A549 (cell line): ENCODE measurements around the gene KRTAP12-1. TPM values are rescaled to one million over a fixed set of nuclear protein-coding genes. Genes with fewer than 3 reads are reported as not detected.

Experiments used
- ATAC-seq, 2 experiments: fragments of 200-7000 bp in 1 of 2; fragments of >200 bp in 1 of 2; cut with Nextera tagmentation in 1 of 2; cut with Tn5 transposase in 1 of 2; 3 replicates each; pipeline versions ENCODE4 v1.8.0 to v1.9.1; 2018 to 2020; ENCODE audit warnings: mild to moderate bottlenecking in 1 of 2, moderate library complexity in 1 of 2
- CTCF ChIA-PET: fragments of 300-600 bp; sonication (Branson Sonifier 250); formaldehyde crosslinking; extraction: SDS; loops from one replicate; lab custom pipeline; 2021; ENCODE audit warnings: antibody characterized with exemption, inconsistent platforms; lab: Yijun Ruan, JAX
- POLR2A ChIA-PET: fragments of 350-600 bp; formaldehyde crosslinking; extraction: SDS; loops from one replicate; lab custom pipeline; 2021; ENCODE audit warnings: antibody characterized with exemption, inconsistent platforms; lab: Yijun Ruan, JAX
- DNase-seq, 2 experiments: peaks; one replicate each; pipeline versions ENCODE4 v3.0.0 to v3.0.0-alpha.2; 2011 to 2016; ENCODE audit warnings: low read depth in 1 of 2, low spot score in 1 of 2
- FAIRE-seq: peaks from 2 replicates; lab custom pipeline; 2011; peaks lifted over from hg19 to GRCh38; lab: Jason Lieb, UNC
- H3K27ac ChIP-seq, 2 experiments: fragments of >200 bp; sonication (Bioruptor Twin); formaldehyde crosslinking; 3 replicates each; pipeline ENCODE4 v1.5.1; 2016 to 2017
- H3K4me1 ChIP-seq: fragments of >200 bp; sonication (Bioruptor Twin); formaldehyde crosslinking; 3 replicates; pipeline ENCODE4 v1.6.1; 2016
- H3K4me2 ChIP-seq: fragments of >200 bp; sonication (Bioruptor Twin); formaldehyde crosslinking; 3 replicates; pipeline ENCODE4 v1.6.1; 2016
- H3K4me3 ChIP-seq: fragments of >200 bp; sonication (Bioruptor Twin); formaldehyde crosslinking; 3 replicates; pipeline ENCODE4 v1.5.1; 2016
- H3K9me3 ChIP-seq: fragments of >200 bp; sonication (Bioruptor Twin); formaldehyde crosslinking; 3 replicates; pipeline ENCODE4 v1.6.1; 2016
- BHLHE40 ChIP-seq: IDR thresholded peaks from 2 replicates; pipeline ENCODE4 v1.6.1; 2012; ENCODE audit warnings: low read depth, low read length, inconsistent platforms
- CBX2 ChIP-seq: fragments of 200-600 bp; sonication (generic); IDR thresholded peaks from 2 replicates; pipeline ENCODE4 v1.6.1; 2016; ENCODE audit warnings: low read depth, mild to moderate bottlenecking, borderline replicate concordance
- CBX8 ChIP-seq: fragments of 200-600 bp; sonication (generic); IDR thresholded peaks from 2 replicates; pipeline ENCODE4 v1.6.1; 2016
- EHF ChIP-seq: fragments of 250-450 bp; sonication (Bioruptor Pico); IDR thresholded peaks from 2 replicates; pipeline ENCODE4 v1.5.0; 2020; ENCODE audit warnings: mild to moderate bottlenecking
- ESRRA ChIP-seq: fragments of 150-350 bp; IDR thresholded peaks from 2 replicates; pipeline ENCODE4 v1.6.1; 2014; ENCODE audit warnings: mild to moderate bottlenecking, low read length, borderline replicate concordance
- FOSL2 ChIP-seq, 2 experiments: fragments of 450-650 bp in 1 of 2; fragments of >200 bp in 1 of 2; sonication (Bioruptor Twin) in 1 of 2; formaldehyde crosslinking; IDR thresholded peaks; 2 replicates each; pipeline versions ENCODE4 v1.5.0 to v1.6.1; 2016 to 2020; ENCODE audit warnings: mild to moderate bottlenecking in 1 of 2, moderate library complexity in 1 of 2
- FOXS1 ChIP-seq: fragments of 250-450 bp; sonication (Bioruptor Pico); IDR thresholded peaks from 2 replicates; pipeline ENCODE4 v1.5.0; 2020; ENCODE audit warnings: mild to moderate bottlenecking, moderate library complexity
- GATA3 ChIP-seq: IDR thresholded peaks from 2 replicates; pipeline ENCODE4 v1.6.1; 2012; ENCODE audit warnings: borderline replicate concordance
- HDAC2 ChIP-seq: fragments of 200-600 bp; sonication (generic); IDR thresholded peaks from 2 replicates; pipeline ENCODE4 v1.6.1; 2016
- HEYL ChIP-seq: fragments of 250-450 bp; sonication (Bioruptor Pico); IDR thresholded peaks from 2 replicates; pipeline ENCODE4 v1.8.0; 2021; ENCODE audit warnings: mild to moderate bottlenecking, moderate library complexity
- JUN ChIP-seq, 2 experiments: fragments of >200 bp; sonication (Bioruptor Twin); formaldehyde crosslinking; IDR thresholded peaks; 2 replicates in 1 of 2; 3 replicates in 1 of 2; pipeline ENCODE4 v1.6.1; 2016 to 2017
- JUNB ChIP-seq: fragments of >200 bp; sonication (Bioruptor Twin); formaldehyde crosslinking; IDR thresholded peaks from 2 replicates; pipeline ENCODE4 v1.6.1; 2016
- KDM1A ChIP-seq: fragments of 200-600 bp; sonication (generic); IDR thresholded peaks from 2 replicates; pipeline ENCODE4 v1.6.1; 2016; ENCODE audit warnings: low read depth, mild to moderate bottlenecking
- KDM5A ChIP-seq: fragments of 200-600 bp; sonication (generic); IDR thresholded peaks from 2 replicates; pipeline ENCODE4 v1.6.1; 2016; ENCODE audit warnings: antibody characterized with exemption, mild to moderate bottlenecking
- MAZ ChIP-seq: fragments of 150-350 bp; IDR thresholded peaks from 2 replicates; pipeline ENCODE4 v1.6.1; 2014; ENCODE audit warnings: antibody characterized with exemption, low read depth, low read length, borderline replicate concordance
- NFE2L2 ChIP-seq: fragments of 150-350 bp; conservative IDR thresholded peaks from 2 replicates; pipeline ENCODE4 v1.6.1; 2014; ENCODE audit warnings: low read length
- NPAS2 ChIP-seq: fragments of 250-450 bp; sonication (Bioruptor Pico); IDR thresholded peaks from 2 replicates; pipeline ENCODE4 v1.8.0; 2022; ENCODE audit warnings: mild to moderate bottlenecking, moderate library complexity, borderline replicate concordance
- SREBF2 ChIP-seq: fragments of 450-650 bp; IDR thresholded peaks from 2 replicates; pipeline ENCODE4 v1.6.1; 2014; ENCODE audit warnings: mild to moderate bottlenecking, moderate library complexity
- TP53 ChIP-seq: fragments of 250-450 bp; sonication (Bioruptor Pico); IDR thresholded peaks from 2 replicates; pipeline ENCODE4 v1.5.0; 2021; ENCODE audit warnings: mild to moderate bottlenecking, moderate library complexity
- ZFP36 ChIP-seq: fragments of 450-650 bp; IDR thresholded peaks from 2 replicates; pipeline ENCODE4 v1.6.1; 2014; ENCODE audit warnings: borderline replicate concordance; ENCODE audit not compliant: partially characterized antibody
- ZSCAN20 ChIP-seq: fragments of 250-450 bp; sonication (Bioruptor Pico); IDR thresholded peaks from 2 replicates; pipeline ENCODE4 v1.8.0; 2022; ENCODE audit warnings: mild to moderate bottlenecking, moderate library complexity
- WGBS: methylation state at CpG from one replicate; pipeline ENCODE4 v1.1.6; 2017; ENCODE audit errors: missing lambda C conversion rate; 5-methylcytosine and 5-hydroxymethylcytosine counted together
- polyA plus RNA-seq, 4 experiments: library from polyadenylated mRNA; depleted of rRNA in 3 of 4; stranded (reverse); fragments of >200 nt; fragmentation: RNase III in 1 of 4; extraction: RNeasy Plus Mini Kit Qiagen cat#74134 plus additional on column Dnase treatment in 1 of 4; gene quantifications; 2 replicates in 3 of 4; 3 replicates in 1 of 4; pipeline ENCODE4 v1.2.3, GENCODE V29; 2011 to 2017
- TF ChIP-seq, protein P1 (sequence below): IDR thresholded peaks from 2 replicates; pipeline ENCODE4 v1.6.1; 2012; ENCODE audit warnings: low read depth, borderline replicate concordance
- TF ChIP-seq, protein P2 (sequence below): fragments of 250-450 bp; sonication (Bioruptor Pico); IDR thresholded peaks from 2 replicates; pipeline ENCODE4 v1.5.0; 2021; ENCODE audit warnings: mild to moderate bottlenecking, moderate library complexity, borderline replicate concordance
- TF ChIP-seq, protein P3 (sequence below): fragments of 200-600 bp; sonication (generic); IDR thresholded peaks from 2 replicates; pipeline ENCODE4 v1.6.1; 2016; ENCODE audit warnings: antibody characterized with exemption, mild to moderate bottlenecking, moderate library complexity
- TF ChIP-seq, protein P4 (sequence below): fragments of >200 bp; sonication (Bioruptor Twin); formaldehyde crosslinking; IDR thresholded peaks from 2 replicates; pipeline ENCODE4 v1.6.1; 2016

Gene KRTAP12-1
- polyA plus RNA-seq, 2 of the 4 experiments (the other 2 are of a cell fraction), result not detected

DNA sequence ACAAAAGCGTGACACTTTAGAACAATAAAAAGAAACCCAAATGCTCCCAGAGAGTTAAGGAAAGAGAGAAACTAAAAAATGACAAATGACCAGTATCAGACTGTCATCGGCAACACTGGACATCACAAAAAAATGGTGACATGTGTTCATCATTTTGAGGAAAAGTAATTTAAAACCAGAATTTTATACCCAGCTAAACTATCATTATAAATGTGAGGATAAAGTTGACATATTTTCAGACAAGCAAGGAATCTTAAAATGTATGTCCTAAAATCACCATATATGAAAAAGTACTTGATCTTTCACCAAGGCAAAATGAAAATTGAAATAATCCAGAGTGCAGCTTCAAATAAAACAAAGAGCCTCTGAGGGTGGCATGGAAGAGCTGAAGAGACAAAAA lies 37.1 kb downstream of the KRTAP12-1 start:
- POLR2A ChIA-PET, result no interaction called here

DNA sequence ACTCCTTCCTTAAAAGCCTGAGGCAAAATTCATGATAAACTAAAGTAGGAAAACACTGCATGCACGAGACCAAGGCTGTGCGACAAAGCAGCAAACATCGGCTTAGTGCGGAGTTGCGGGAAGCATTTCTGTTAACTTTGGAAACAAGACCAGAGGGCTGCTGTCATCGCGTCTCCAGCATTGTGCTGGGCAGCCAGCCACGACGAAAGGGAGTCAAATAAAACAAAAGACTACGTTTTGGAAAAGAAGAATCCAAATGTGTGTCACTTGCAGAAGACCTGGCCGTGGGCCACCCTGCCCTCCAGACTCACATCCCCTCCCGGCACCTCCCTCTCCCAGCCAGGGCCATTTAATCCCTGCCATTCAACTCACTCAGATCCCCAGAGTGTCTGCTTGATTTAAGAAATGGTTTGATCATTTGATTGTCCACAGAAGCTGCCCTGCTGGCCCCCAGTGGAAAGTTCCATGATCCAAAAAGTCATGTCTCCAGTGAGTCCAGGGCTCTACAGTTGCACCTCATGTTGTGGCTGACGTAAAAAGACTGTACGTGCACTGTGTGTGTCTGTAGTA lies 38.1 kb downstream of the KRTAP12-1 start:
- Histone ChIP-seq H3K4me3 (no peak overlapping the region), H3K9me3 (peaks cover 9% of the 10 kb centered on the region; the same call in 2 of the 3 replicates), H3K27ac (no peak overlapping the region), H3K4me2 (no peak overlapping the region), H3K4me1 (no peaks in the 10 kb centered on the region)
- FAIRE-seq (no peak), DNase-seq (no peak), ATAC-seq (no peak)
- no peak for TF ChIP-seq GATA3
- TF ChIP-seq JUN (IDR thresholded peaks at IDR 0.05), result no peak
- no peak for TF ChIP-seq JUNB
- no peak for TF ChIP-seq HDAC2
- TF ChIP-seq, protein P1, sequence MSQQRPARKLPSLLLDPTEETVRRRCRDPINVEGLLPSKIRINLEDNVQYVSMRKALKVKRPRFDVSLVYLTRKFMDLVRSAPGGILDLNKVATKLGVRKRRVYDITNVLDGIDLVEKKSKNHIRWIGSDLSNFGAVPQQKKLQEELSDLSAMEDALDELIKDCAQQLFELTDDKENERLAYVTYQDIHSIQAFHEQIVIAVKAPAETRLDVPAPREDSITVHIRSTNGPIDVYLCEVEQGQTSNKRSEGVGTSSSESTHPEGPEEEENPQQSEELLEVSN, result no peak
- TF ChIP-seq CBX8, result no peak
- TF ChIP-seq MAZ, result no peak
- TF ChIP-seq BHLHE40, result no peak
- TF ChIP-seq, protein P2, sequence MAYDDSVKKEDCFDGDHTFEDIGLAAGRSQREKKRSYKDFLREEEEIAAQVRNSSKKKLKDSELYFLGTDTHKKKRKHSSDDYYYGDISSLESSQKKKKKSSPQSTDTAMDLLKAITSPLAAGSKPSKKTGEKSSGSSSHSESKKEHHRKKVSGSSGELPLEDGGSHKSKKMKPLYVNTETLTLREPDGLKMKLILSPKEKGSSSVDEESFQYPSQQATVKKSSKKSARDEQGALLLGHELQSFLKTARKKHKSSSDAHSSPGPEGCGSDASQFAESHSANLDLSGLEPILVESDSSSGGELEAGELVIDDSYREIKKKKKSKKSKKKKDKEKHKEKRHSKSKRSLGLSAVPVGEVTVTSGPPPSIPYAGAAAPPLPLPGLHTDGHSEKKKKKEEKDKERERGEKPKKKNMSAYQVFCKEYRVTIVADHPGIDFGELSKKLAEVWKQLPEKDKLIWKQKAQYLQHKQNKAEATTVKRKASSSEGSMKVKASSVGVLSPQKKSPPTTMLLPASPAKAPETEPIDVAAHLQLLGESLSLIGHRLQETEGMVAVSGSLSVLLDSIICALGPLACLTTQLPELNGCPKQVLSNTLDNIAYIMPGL, result no peak
- TF ChIP-seq SREBF2, result no peak
- no peak for TF ChIP-seq TP53 (CRISPR knock-in tag)
- no peak for TF ChIP-seq KDM5A
- 53% methylated on average over 13 of the region's 14 CpGs for WGBS
- CTCF ChIA-PET, result no interaction called here
- POLR2A ChIA-PET, result no interaction called here

More for the DNA sequence above, 37.1 kb downstream of the KRTAP12-1 start:
- no peak for ATAC-seq
- CTCF ChIA-PET, result no interaction called here
- TF ChIP-seq JUNB (no peak), HEYL (CRISPR knock-in tag) (no peak), NFE2L2 (no peak), FOSL2 (IDR thresholded peaks at IDR 0.05) (no peak), FOSL2 (CRISPR knock-in tag; IDR thresholded peaks at IDR 0.05) (no peak), MAZ (no peak), CBX2 (no peak), KDM1A (no peak), FOXS1 (no peak), ZFP36 (no peak), NPAS2 (CRISPR knock-in tag) (no peak), EHF (CRISPR knock-in tag) (no peak), ZSCAN20 (CRISPR knock-in tag) (no peak), ESRRA (no peak)
- TF ChIP-seq, protein P3, sequence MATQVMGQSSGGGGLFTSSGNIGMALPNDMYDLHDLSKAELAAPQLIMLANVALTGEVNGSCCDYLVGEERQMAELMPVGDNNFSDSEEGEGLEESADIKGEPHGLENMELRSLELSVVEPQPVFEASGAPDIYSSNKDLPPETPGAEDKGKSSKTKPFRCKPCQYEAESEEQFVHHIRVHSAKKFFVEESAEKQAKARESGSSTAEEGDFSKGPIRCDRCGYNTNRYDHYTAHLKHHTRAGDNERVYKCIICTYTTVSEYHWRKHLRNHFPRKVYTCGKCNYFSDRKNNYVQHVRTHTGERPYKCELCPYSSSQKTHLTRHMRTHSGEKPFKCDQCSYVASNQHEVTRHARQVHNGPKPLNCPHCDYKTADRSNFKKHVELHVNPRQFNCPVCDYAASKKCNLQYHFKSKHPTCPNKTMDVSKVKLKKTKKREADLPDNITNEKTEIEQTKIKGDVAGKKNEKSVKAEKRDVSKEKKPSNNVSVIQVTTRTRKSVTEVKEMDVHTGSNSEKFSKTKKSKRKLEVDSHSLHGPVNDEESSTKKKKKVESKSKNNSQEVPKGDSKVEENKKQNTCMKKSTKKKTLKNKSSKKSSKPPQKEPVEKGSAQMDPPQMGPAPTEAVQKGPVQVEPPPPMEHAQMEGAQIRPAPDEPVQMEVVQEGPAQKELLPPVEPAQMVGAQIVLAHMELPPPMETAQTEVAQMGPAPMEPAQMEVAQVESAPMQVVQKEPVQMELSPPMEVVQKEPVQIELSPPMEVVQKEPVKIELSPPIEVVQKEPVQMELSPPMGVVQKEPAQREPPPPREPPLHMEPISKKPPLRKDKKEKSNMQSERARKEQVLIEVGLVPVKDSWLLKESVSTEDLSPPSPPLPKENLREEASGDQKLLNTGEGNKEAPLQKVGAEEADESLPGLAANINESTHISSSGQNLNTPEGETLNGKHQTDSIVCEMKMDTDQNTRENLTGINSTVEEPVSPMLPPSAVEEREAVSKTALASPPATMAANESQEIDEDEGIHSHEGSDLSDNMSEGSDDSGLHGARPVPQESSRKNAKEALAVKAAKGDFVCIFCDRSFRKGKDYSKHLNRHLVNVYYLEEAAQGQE, result no peak
- TF ChIP-seq, protein P4, sequence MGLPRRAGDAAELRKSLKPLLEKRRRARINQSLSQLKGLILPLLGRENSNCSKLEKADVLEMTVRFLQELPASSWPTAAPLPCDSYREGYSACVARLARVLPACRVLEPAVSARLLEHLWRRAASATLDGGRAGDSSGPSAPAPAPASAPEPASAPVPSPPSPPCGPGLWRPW, result no peak
- TF ChIP-seq, all 56 proteins: peak for 0
- Histone ChIP-seq H3K27ac (no peak overlapping the region), H3K4me3 (no peak overlapping the region), H3K4me2 (no peak overlapping the region), H3K9me3 (peaks cover 9% of the 10 kb centered on the region; the same call in 2 of the 3 replicates), H3K4me1 (no peaks in the 10 kb centered on the region)
- 19% methylated on average over 2 of the region's 2 CpGs for WGBS
- FAIRE-seq (no peak), DNase-seq (no peak)
